Islet precursor cell (in vitro differentiated cells): ENCODE data around the gene ZDHHC4.

Experiments used
- DNase-seq: peaks from one replicate; pipeline ENCODE4 v3.0.0-alpha.2; 2018

Gene ZDHHC4

DNA sequence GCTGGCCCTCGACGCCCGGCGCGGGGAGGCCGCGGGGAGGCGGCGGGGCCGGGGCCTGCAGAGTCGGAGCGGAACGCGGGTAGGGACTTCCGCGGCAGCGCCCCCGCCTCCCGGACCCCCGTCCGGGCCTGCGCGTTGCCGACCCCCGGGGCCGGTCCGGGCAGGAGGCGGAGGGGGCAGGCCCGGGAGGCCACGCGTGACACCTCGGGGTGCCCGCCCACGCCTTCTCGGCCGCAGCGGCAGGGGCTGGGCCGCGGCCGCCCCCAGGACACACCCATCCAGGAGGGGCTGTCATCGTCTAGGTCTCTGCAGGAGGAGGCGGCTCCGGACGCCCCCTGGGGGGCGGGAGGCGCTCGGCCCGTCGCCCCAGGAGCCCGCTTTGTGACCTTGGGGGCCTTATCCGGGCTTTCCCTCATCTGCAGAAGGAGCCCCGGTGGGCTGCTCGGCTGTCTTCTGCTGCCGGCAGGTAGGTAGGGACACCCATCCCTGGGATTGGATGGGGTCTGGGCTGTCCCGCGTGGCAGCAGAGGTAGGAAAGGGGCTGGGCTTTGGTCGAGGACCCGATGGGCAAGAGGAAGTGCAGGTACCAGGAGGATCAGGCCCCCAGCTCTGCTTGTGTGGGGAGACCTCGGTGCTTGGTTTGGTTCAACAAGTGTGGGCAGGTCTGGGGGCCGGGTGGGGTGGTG, 60.4 kb downstream of the ZDHHC4 start:
- DNase-seq: peak; percentile 68
